HTERT RPE-1 (cell line): ENCODE results near the gene FGD3.

Source experiments
- in situ Hi-C: fragments of 300-500 bp; cut with MboI; formaldehyde crosslinking; loops from 4 replicates; pipeline ENCODE4 v1.14.3; 2020; ENCODE audit warnings: low sequenced_read_pairs

The FGD3 gene

GRCh38 chr9:92954049-92954861 is 6.9 kb downstream of the FGD3 start:
- in situ Hi-C loops, result no loop called here

- in situ Hi-C loops, result no loop called here
Observed at GRCh38 chr9:92954886-92955285, 7.6 kb downstream of the FGD3 start.

GRCh38 chr9:92960561-92961290 is 13.4 kb downstream of the FGD3 start:
- in situ Hi-C loops, result no loop called here

- in situ Hi-C loops, result no loop called here
Observed at GRCh38 chr9:92961627-92962302, 14.4 kb downstream of the FGD3 start.

- in situ Hi-C loops, result no loop called here
Observed at GRCh38 chr9:92962303-92962649, 15.0 kb downstream of the FGD3 start.

- in situ Hi-C loops, result no loop called here
Observed at GRCh38 chr9:92962846-92963245, 15.5 kb downstream of the FGD3 start.

- in situ Hi-C loops, result no loop called here
Observed at GRCh38 chr9:92963831-92964606, 16.7 kb downstream of the FGD3 start.

GRCh38 chr9:92964607-92965060 is 17.3 kb downstream of the FGD3 start:
- in situ Hi-C loops, result no loop called here

- in situ Hi-C loops, result no loop called here
Observed at GRCh38 chr9:92965061-92965758, 17.9 kb downstream of the FGD3 start.

GRCh38 chr9:92965759-92966517 is 18.6 kb downstream of the FGD3 start:
- in situ Hi-C loops, result no loop called here

GRCh38 chr9:92966518-92966800 is 19.1 kb downstream of the FGD3 start:
- in situ Hi-C loops, result no loop called here

GRCh38 chr9:92968081-92968480 is 20.8 kb downstream of the FGD3 start:
- in situ Hi-C loops, result no loop called here

- in situ Hi-C loops, result no loop called here
Observed at GRCh38 chr9:92969516-92970466, 22.5 kb downstream of the FGD3 start.

- in situ Hi-C loops, result no loop called here
Observed at GRCh38 chr9:92970467-92970923, 23.2 kb downstream of the FGD3 start.

GRCh38 chr9:92971121-92971520 is 23.8 kb downstream of the FGD3 start:
- in situ Hi-C loops, result no loop called here

- in situ Hi-C loops, result no loop called here
Observed at GRCh38 chr9:92971776-92972175, 24.5 kb downstream of the FGD3 start.

- in situ Hi-C loops, result no loop called here
Observed at GRCh38 chr9:92973700-92974099, 26.4 kb downstream of the FGD3 start.

GRCh38 chr9:92974161-92974661 is 26.9 kb downstream of the FGD3 start:
- in situ Hi-C loops, result no loop called here
